DND-41 (cell line): ENCODE data around the gene SLC25A22.

Source experiments
- EZH2 ChIP-seq: IDR thresholded peaks from 3 replicates; pipeline ENCODE4 v1.6.1; 2012; ENCODE audit warnings: borderline replicate concordance, low read depth, mild to moderate bottlenecking, moderate library complexity, low read length, inconsistent platforms; ENCODE audit not compliant: severe bottlenecking
- TF ChIP-seq, protein P1 (sequence below): IDR thresholded peaks from 2 replicates; pipeline ENCODE4 v1.5.1; 2012; ENCODE audit warnings: borderline replicate concordance, low read length, moderate library complexity, mild to moderate bottlenecking; ENCODE audit not compliant: poor library complexity, severe bottlenecking; ENCODE audit errors: extremely low read depth

DNA sequence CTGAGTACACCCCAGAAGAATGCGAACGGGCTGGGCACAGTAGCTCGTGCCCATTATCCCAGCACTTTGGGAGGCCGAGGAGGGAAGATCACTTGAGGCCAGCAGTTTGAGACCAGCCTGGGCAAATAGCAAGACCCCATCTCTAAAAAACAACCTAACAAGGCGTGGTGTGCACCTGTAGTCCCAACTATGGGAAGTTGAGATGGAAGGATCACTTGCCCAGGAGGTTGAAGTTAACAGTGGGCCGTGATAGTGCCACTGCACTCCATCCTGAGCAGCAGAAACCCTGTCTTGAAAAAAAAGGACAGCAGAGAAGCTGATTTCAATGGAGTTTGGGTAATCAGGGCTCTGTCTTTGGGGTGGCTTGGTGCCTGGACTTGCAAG is 15.0 kb upstream of the SLC25A22 start:
- TF ChIP-seq, protein P1, sequence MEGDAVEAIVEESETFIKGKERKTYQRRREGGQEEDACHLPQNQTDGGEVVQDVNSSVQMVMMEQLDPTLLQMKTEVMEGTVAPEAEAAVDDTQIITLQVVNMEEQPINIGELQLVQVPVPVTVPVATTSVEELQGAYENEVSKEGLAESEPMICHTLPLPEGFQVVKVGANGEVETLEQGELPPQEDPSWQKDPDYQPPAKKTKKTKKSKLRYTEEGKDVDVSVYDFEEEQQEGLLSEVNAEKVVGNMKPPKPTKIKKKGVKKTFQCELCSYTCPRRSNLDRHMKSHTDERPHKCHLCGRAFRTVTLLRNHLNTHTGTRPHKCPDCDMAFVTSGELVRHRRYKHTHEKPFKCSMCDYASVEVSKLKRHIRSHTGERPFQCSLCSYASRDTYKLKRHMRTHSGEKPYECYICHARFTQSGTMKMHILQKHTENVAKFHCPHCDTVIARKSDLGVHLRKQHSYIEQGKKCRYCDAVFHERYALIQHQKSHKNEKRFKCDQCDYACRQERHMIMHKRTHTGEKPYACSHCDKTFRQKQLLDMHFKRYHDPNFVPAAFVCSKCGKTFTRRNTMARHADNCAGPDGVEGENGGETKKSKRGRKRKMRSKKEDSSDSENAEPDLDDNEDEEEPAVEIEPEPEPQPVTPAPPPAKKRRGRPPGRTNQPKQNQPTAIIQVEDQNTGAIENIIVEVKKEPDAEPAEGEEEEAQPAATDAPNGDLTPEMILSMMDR, result no peak
- no peak for TF ChIP-seq EZH2
